IMR-90 (cell line): ENCODE results near the gene SCN11A. TPM values are rescaled to one million over a fixed set of nuclear protein-coding genes. Genes with fewer than 3 reads are reported as not detected.

Experiments used
- ATAC-seq: fragments of 200-7000 bp; cut with Tn5 transposase; 2 replicates; pipeline ENCODE4 v1.9.1; 2020; ENCODE audit warnings: low read depth, mild to moderate bottlenecking, moderate library complexity
- BruUV-seq: library from RNA; stranded (reverse); fragments of 400-500 nt; replicated peaks from 2 replicates; lab custom pipeline; 2021; lab: Mats Ljungman, UMichigan
- CTCF ChIA-PET: fragments of 300-600 bp; formaldehyde crosslinking; extraction: SDS; loops from one replicate; lab custom pipeline; 2021; ENCODE audit warnings: antibody characterized with exemption; lab: Yijun Ruan, JAX
- POLR2A ChIA-PET: fragments of 300-600 bp; sonication (Branson Sonifier 250); formaldehyde crosslinking; loops from one replicate; lab custom pipeline; 2022; ENCODE audit warnings: antibody characterized with exemption; ENCODE audit not compliant: unreplicated experiment; lab: Charles Lee
- DNase-seq: peaks from one replicate; pipeline ENCODE4 v3.0.0; 2013
- H2AFZ ChIP-seq: replicated peaks from 2 replicates; pipeline ENCODE3; 2013; ENCODE audit warnings: low read length, mild to moderate bottlenecking; ENCODE audit not compliant: poor library complexity
- H2AK5ac ChIP-seq: 2 replicates; pipeline ENCODE4 v1.6.1; 2013; ENCODE audit warnings: low read depth, low read length, inconsistent platforms
- H2AK9ac ChIP-seq: replicated peaks from 2 replicates; pipeline ENCODE3; 2013; ENCODE audit warnings: mild to moderate bottlenecking, low read depth, low read length, moderate library complexity; ENCODE audit not compliant: poor library complexity
- H2BK120ac ChIP-seq: 2 replicates; pipeline ENCODE4 v1.6.1; 2013; ENCODE audit warnings: low read depth, low read length, inconsistent platforms
- H2BK15ac ChIP-seq: 3 replicates; pipeline ENCODE4 v1.6.1; 2013; ENCODE audit warnings: low read depth, low read length, inconsistent platforms
- H2BK20ac ChIP-seq: 2 replicates; pipeline ENCODE4 v1.6.1; 2013; ENCODE audit warnings: low read depth, mild to moderate bottlenecking, inconsistent platforms, low read length, moderate library complexity
- H2BK5ac ChIP-seq: 2 replicates; pipeline ENCODE4 v1.6.1; 2013; ENCODE audit warnings: mild to moderate bottlenecking, low read depth, low read length, inconsistent platforms; ENCODE audit not compliant: poor library complexity, severe bottlenecking
- H3K14ac ChIP-seq: replicated peaks from 2 replicates; pipeline ENCODE4 v1.6.1; 2013; ENCODE audit warnings: low read depth, low read length, inconsistent platforms
- H3K18ac ChIP-seq: 2 replicates; pipeline ENCODE4 v1.6.1; 2013; ENCODE audit warnings: low read depth, low read length, control low read depth
- H3K23ac ChIP-seq: 2 replicates; pipeline ENCODE4 v1.6.1; 2013; ENCODE audit warnings: low read depth, low read length, inconsistent platforms
- H3K27ac ChIP-seq: 2 replicates; pipeline ENCODE4 v1.5.1; 2013; ENCODE audit warnings: mild to moderate bottlenecking, control low read depth, low read length; ENCODE audit not compliant: insufficient read depth
- H3K27me3 ChIP-seq: 2 replicates; pipeline ENCODE4 v1.6.1; 2013; ENCODE audit warnings: low read length; ENCODE audit not compliant: control insufficient read depth, insufficient read depth
- H3K36me3 ChIP-seq: 2 replicates; pipeline ENCODE4 v1.6.1; 2013; ENCODE audit warnings: low read length, mixed read lengths; ENCODE audit not compliant: control insufficient read depth, insufficient read depth
- H3K4ac ChIP-seq: 2 replicates; pipeline ENCODE4 v1.6.1; 2013; ENCODE audit warnings: low read depth, low read length, inconsistent platforms
- H3K4me1 ChIP-seq: 2 replicates; pipeline ENCODE4 v1.6.1; 2013; ENCODE audit warnings: low read length, mixed read lengths; ENCODE audit not compliant: control insufficient read depth, insufficient read depth
- H3K4me2 ChIP-seq: 2 replicates; pipeline ENCODE4 v1.6.1; 2013; ENCODE audit warnings: low read depth, mild to moderate bottlenecking, control low read depth, low read length, moderate library complexity
- H3K4me3 ChIP-seq: 2 replicates; pipeline ENCODE4 v1.5.1; 2013; ENCODE audit warnings: low read depth, mild to moderate bottlenecking, control low read depth, low read length, moderate library complexity; ENCODE audit not compliant: insufficient read depth
- H3K56ac ChIP-seq: 2 replicates; pipeline ENCODE4 v1.6.1; 2013; ENCODE audit warnings: low read length, inconsistent platforms; ENCODE audit not compliant: insufficient read depth; ENCODE audit errors: extremely low read depth
- H3K79me1 ChIP-seq, 2 experiments: 2 replicates each; pipeline ENCODE4 v1.6.1; 2013; ENCODE audit warnings: low read length in 2 of 2, inconsistent platforms in 1 of 2, low read depth in 1 of 2
- H3K9ac ChIP-seq: 2 replicates; pipeline ENCODE4 v1.6.1; 2013; ENCODE audit warnings: low read depth, low read length, control low read depth
- H3K9me1 ChIP-seq: 2 replicates; pipeline ENCODE4 v1.6.1; 2013; ENCODE audit warnings: low read length, inconsistent platforms; ENCODE audit not compliant: insufficient read depth
- H3K9me3 ChIP-seq: 2 replicates; pipeline ENCODE4 v1.6.1; 2013; ENCODE audit warnings: low read length; ENCODE audit not compliant: control insufficient read depth, insufficient read depth
- H4K20me1 ChIP-seq: 2 replicates; pipeline ENCODE4 v1.6.1; 2013; ENCODE audit warnings: low read length, inconsistent platforms; ENCODE audit not compliant: insufficient read depth
- H4K5ac ChIP-seq: 2 replicates; pipeline ENCODE4 v1.6.1; 2013; ENCODE audit warnings: mild to moderate bottlenecking, low read depth, low read length, control low read depth
- H4K8ac ChIP-seq, 2 experiments: 2 replicates each; pipeline ENCODE4 v1.6.1; 2013; ENCODE audit warnings: low read depth in 2 of 2, low read length in 2 of 2, control low read depth in 1 of 2, inconsistent platforms in 1 of 2
- H4K91ac ChIP-seq: 2 replicates; pipeline ENCODE4 v1.6.1; 2013; ENCODE audit warnings: low read depth, low read length, inconsistent platforms; ENCODE audit not compliant: insufficient read depth
- BHLHE40 ChIP-seq: fragments of 150-350 bp; IDR thresholded peaks from 2 replicates; pipeline ENCODE4 v1.6.1; 2016; ENCODE audit warnings: mild to moderate bottlenecking, low read depth, low read length
- CEBPB ChIP-seq: IDR thresholded peaks from 2 replicates; pipeline ENCODE4 v1.6.1; 2012; ENCODE audit warnings: low read depth, low read length, improper control_type of control experiment
- CHD1 ChIP-seq: IDR thresholded peaks from 2 replicates; pipeline ENCODE4 v1.6.1; 2012; ENCODE audit warnings: low read depth, low read length, improper control_type of control experiment
- FOS ChIP-seq: fragments of 150-350 bp; IDR thresholded peaks from 2 replicates; pipeline ENCODE4 v1.6.1; 2016; ENCODE audit warnings: low read depth, low read length
- MXI1 ChIP-seq: IDR thresholded peaks from 2 replicates; pipeline ENCODE4 v1.6.1; 2012; ENCODE audit warnings: low read depth, mild to moderate bottlenecking, low read length, moderate library complexity, borderline replicate concordance
- NFE2L2 ChIP-seq: fragments of 150-350 bp; IDR thresholded peaks from 2 replicates; pipeline ENCODE4 v1.6.1; 2016; ENCODE audit warnings: low read depth, mild to moderate bottlenecking, low read length
- RCOR1 ChIP-seq: IDR thresholded peaks from 2 replicates; pipeline ENCODE4 v1.6.1; 2012; ENCODE audit warnings: mild to moderate bottlenecking, low read length, improper control_type of control experiment; ENCODE audit not compliant: insufficient replicate concordance
- RFX5 ChIP-seq: IDR thresholded peaks from 2 replicates; pipeline ENCODE4 v1.8.0; 2012; ENCODE audit warnings: low read depth, mild to moderate bottlenecking, low read length, moderate library complexity
- whole genome bisulfite sequencing, 2 experiments: methylation state at CpG; one replicate each; pipeline versions ENCODE4 v1.1.5 to v1.1.7; 2013; ENCODE audit warnings: missing lambda C conversion rate in 2 of 2; ENCODE audit not compliant: insufficient read length in 1 of 2; ENCODE audit errors: extremely low coverage in 2 of 2; 5-methylcytosine and 5-hydroxymethylcytosine counted together
- dilution Hi-C: fragments of 300-500 bp; cut with HindIII; formaldehyde crosslinking; loops from one replicate; pipeline ENCODE4 v1.14.3; 2018; ENCODE audit warnings: low sequenced_read_pairs; ENCODE audit not compliant: unreplicated experiment
- in situ Hi-C: fragments of 300-500 bp; cut with MboI; formaldehyde crosslinking; loops from 3 replicates; pipeline ENCODE4 v1.14.3; 2019; ENCODE audit warnings: low sequenced_read_pairs, inconsistent platforms, mixed read lengths
- intact Hi-C: fragments of 100-400 bp; cut with micrococcal nuclease; formaldehyde crosslinking; loops from 2 replicates; pipeline ENCODE4 v1.10.0; 2022
- polyA plus RNA-seq, 3 experiments: library from polyadenylated mRNA; depleted of rRNA; stranded (reverse); fragments of >200 nt; gene quantifications; 2 replicates each; pipeline ENCODE4 v1.2.3, GENCODE V29; 2012; ENCODE audit warnings: low replicate concordance in 1 of 3
- total RNA-seq: library from RNA; depleted of rRNA; stranded (reverse); fragments of >200 nt; gene quantifications from 2 replicates; pipeline ENCODE4 v1.2.3, GENCODE V29; 2012
- TF ChIP-seq, protein P1 (sequence below): conservative IDR thresholded peaks from 2 replicates; pipeline ENCODE4 v1.5.1; 2012; ENCODE audit warnings: mild to moderate bottlenecking, low read depth, low read length, improper control_type of control experiment
- TF ChIP-seq, protein P2 (sequence below): fragments of 150-350 bp; IDR thresholded peaks from 2 replicates; pipeline ENCODE4 v1.6.1; 2016; ENCODE audit warnings: low read depth, mild to moderate bottlenecking, low read length, moderate library complexity, borderline replicate concordance

Gene SCN11A
- total and polyA plus RNA-seq, 2 of the 4 experiments (the other 2 are of a cell fraction): under 0.01 to 0.02 TPM

DNA sequence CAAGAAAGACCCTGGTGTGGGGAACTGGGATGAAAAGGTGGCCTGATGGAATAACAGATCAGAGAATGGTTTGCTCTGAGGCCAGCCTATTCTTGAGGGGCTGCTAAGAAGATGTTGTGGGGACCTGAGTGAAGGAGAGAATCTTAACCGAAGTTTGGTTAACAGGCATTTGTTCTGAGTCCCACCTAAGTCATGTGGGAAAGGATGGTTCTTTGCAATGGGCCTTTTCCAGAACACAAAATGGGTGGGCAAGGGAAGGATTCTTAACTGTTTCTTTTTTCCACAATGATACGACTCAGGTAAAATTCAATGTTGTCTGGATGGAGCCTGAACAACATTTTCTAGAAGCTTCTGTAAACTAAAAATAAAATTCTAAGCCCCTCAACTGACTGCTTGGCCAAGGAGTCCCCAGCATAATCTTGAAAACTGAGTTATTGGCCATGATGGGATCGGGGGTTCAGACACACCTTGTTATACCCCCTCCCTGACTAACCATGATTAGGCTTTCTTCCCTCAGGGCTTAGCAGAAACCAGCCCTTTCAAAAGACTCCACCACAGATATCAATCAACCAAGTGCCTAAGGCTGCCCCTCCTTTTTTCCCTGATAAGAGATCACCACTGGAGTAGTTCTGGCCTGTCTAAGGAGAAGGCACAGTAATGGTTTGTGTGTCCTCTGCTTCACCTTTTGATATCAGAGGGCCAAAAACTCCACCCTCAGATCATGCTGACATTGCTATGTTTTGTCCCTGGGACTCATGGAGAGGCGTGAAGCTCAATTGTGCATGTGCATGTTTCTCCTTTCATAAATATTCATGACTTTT, 30.1 kb downstream of the SCN11A start:
- peaks cover 1% of the 10 kb centered on the region for H3K27me3 ChIP-seq
- no peak overlapping the region for H3K18ac ChIP-seq
- no peak overlapping the region for H2BK20ac ChIP-seq
- WGBS, 2 experiments: no CpG with 5 or more reads among the region's 4 CpGs
- no peaks in the 10 kb centered on the region for H3K9me3 ChIP-seq
- no peak overlapping the region for H3K27ac ChIP-seq
- H3K4ac ChIP-seq: no peak overlapping the region
- no peak overlapping the region for H3K9ac ChIP-seq
- no peaks in the 10 kb centered on the region for H3K79me1 ChIP-seq
- H4K20me1 ChIP-seq: no peaks in the 10 kb centered on the region
- ATAC-seq: no peak
- H3K4me2 ChIP-seq: no peak overlapping the region
- no peak overlapping the region for H2AFZ ChIP-seq
- no peaks in the 10 kb centered on the region for H3K4me1 ChIP-seq
- no peaks in the 10 kb centered on the region for H3K36me3 ChIP-seq
- no TSS peak for BruUV-seq
- ChIA-PET POLR2A (no interaction called here), CTCF (interaction anchor here (0.8 kb wide), 1 partner anchor 22 kb away, joined by 3 read pairs; no protein-coding TSS in a partner anchor)
- H3K9me1 ChIP-seq: no peaks in the 10 kb centered on the region
- no peak overlapping the region for H2BK15ac ChIP-seq
- in situ Hi-C loops (no loop called here), intact Hi-C loops (no loop called here), dilution Hi-C loops (no loop called here)
- no peak overlapping the region for H3K56ac ChIP-seq
- no peak overlapping the region for H2AK5ac ChIP-seq
- H2BK5ac ChIP-seq: no peak overlapping the region
- DNase-seq: no peak
- H2AK9ac ChIP-seq: no peak overlapping the region
- no peak overlapping the region for H3K23ac ChIP-seq
- H3K4me3 ChIP-seq: no peak overlapping the region
- no peak overlapping the region for H4K91ac ChIP-seq
- H2BK120ac ChIP-seq: no peak overlapping the region
- no peak overlapping the region for H4K8ac ChIP-seq
- no peak overlapping the region for H3K14ac ChIP-seq
- H4K5ac ChIP-seq: no peak overlapping the region
- TF ChIP-seq NFE2L2: no peak
- TF ChIP-seq CHD1: no peak
- TF ChIP-seq, protein P1, sequence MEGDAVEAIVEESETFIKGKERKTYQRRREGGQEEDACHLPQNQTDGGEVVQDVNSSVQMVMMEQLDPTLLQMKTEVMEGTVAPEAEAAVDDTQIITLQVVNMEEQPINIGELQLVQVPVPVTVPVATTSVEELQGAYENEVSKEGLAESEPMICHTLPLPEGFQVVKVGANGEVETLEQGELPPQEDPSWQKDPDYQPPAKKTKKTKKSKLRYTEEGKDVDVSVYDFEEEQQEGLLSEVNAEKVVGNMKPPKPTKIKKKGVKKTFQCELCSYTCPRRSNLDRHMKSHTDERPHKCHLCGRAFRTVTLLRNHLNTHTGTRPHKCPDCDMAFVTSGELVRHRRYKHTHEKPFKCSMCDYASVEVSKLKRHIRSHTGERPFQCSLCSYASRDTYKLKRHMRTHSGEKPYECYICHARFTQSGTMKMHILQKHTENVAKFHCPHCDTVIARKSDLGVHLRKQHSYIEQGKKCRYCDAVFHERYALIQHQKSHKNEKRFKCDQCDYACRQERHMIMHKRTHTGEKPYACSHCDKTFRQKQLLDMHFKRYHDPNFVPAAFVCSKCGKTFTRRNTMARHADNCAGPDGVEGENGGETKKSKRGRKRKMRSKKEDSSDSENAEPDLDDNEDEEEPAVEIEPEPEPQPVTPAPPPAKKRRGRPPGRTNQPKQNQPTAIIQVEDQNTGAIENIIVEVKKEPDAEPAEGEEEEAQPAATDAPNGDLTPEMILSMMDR: no peak
- no peak for TF ChIP-seq CEBPB
- TF ChIP-seq RFX5: no peak
- no peak for TF ChIP-seq FOS
- TF ChIP-seq RCOR1: no peak
- TF ChIP-seq, protein P2, sequence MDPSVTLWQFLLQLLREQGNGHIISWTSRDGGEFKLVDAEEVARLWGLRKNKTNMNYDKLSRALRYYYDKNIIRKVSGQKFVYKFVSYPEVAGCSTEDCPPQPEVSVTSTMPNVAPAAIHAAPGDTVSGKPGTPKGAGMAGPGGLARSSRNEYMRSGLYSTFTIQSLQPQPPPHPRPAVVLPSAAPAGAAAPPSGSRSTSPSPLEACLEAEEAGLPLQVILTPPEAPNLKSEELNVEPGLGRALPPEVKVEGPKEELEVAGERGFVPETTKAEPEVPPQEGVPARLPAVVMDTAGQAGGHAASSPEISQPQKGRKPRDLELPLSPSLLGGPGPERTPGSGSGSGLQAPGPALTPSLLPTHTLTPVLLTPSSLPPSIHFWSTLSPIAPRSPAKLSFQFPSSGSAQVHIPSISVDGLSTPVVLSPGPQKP: no peak
- no peak for TF ChIP-seq BHLHE40
- no peak for TF ChIP-seq MXI1
